ENCODE results near the gene EFNA3.

DNA sequence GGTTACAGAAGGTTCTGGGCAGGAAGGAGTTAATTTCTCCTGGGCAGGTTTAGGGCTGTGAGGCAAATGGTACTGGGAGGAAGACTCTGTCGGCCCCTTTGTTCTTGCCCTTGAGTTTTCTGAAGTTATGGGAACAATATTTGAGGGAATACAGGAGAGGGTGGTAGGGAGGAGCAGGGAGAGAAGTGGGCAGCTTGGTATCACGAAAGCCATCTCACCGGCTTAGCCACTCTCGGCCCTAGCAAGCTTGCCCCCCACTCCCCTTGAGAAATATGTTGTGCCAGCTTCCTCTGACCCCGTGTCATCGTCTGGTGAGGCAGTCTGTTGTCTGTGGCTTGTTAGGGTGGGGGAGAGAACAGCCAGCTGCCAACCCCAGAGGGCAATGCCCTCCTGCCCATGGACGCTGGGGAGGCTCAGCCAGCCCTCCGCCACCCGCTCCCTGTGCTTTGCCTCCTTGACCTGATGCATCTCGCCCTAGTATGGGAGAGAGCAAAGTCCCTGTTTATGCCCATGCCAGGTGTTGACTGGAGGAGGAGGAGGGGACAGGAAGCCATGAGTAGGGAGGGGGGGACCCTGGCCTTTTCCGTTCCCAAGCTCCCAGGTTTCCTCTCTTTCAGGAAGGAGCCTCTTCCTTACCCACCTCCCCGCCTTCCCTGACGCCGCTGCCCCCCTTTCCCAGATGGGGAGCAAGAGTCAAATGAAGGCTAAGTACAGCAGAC lies 50.3 kb downstream of the EFNA3 start:
- TF ChIP-seq CEBPB (IDR thresholded peaks at IDR 0.05; ENCODE audit: low read depth, low read length) (no peak), RAD21 (IDR thresholded peaks at IDR 0.05; ENCODE audit: low read length) (no peak), POLR2A (IDR thresholded peaks at IDR 0.05; ENCODE audit: low read depth, low read length) (no peak)
- TF ChIP-seq, protein P1, sequence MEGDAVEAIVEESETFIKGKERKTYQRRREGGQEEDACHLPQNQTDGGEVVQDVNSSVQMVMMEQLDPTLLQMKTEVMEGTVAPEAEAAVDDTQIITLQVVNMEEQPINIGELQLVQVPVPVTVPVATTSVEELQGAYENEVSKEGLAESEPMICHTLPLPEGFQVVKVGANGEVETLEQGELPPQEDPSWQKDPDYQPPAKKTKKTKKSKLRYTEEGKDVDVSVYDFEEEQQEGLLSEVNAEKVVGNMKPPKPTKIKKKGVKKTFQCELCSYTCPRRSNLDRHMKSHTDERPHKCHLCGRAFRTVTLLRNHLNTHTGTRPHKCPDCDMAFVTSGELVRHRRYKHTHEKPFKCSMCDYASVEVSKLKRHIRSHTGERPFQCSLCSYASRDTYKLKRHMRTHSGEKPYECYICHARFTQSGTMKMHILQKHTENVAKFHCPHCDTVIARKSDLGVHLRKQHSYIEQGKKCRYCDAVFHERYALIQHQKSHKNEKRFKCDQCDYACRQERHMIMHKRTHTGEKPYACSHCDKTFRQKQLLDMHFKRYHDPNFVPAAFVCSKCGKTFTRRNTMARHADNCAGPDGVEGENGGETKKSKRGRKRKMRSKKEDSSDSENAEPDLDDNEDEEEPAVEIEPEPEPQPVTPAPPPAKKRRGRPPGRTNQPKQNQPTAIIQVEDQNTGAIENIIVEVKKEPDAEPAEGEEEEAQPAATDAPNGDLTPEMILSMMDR (conservative IDR thresholded peaks at IDR 0.05; ENCODE audit: low read depth, low read length) = no peak
